ENCODE data around the gene SLC28A1.

GRCh38 chr15:84855765-84856164 lies 28.7 kb upstream of the SLC28A1 start:
- TF ChIP-seq EZH2 (IDR thresholded peaks at IDR 0.05; ENCODE audit: insufficient read depth, poor library complexity, severe bottlenecking) (no peak), EZH2phosphoT487 (IDR thresholded peaks at IDR 0.05; ENCODE audit: insufficient read depth, low read depth) (no peak)

Data from GM23248 (cell line).